Urothelium cell line (cell line): ENCODE measurements around the gene C16orf92.
A peak's percentile ranks its signal among the peaks of the same experiment; 100 is the strongest.
"Not testable (repeated sequence)": the region's sequence is repeated elsewhere in the genome, so short reads cannot be mapped to it uniquely, and the experiment has no call there.

ENCODE experiments used
- DNase-seq: peaks from one replicate; pipeline ENCODE4 v3.0.0; 2011; ENCODE audit warnings: low spot score, mixed read lengths
- FAIRE-seq: peaks from 2 replicates; lab custom pipeline; 2011; peaks lifted over from hg19 to GRCh38; lab: Jason Lieb, UNC

C16orf92 gene

DNA sequence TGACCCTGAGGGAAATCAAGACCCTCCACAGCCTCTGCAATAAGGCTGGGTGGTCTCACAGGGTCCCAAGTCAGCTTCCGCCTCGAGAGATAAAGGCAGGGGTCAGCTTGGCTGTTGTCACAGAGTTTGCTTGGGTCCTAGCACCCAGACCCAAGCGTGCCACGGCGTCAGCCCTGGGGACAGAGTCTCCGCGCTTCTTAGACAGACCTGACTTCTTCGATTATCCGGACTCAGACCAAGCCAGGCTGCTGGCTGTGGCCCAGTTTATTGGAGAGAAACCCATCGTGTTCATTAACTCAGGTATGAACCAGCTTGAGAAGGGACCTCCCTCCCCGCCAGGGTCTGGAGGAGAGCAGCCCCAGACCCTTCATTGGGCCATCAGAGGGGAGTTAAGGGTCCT, 588 bp downstream of the C16orf92 start:
- no peak for FAIRE-seq

GRCh38 chr16:30024451-30024850, 1.5 kb downstream of the C16orf92 start:
- FAIRE-seq (no peak), DNase-seq (no peak)

More for the DNA sequence above, 588 bp downstream of the C16orf92 start:
- DNase-seq = no peak

DNA sequence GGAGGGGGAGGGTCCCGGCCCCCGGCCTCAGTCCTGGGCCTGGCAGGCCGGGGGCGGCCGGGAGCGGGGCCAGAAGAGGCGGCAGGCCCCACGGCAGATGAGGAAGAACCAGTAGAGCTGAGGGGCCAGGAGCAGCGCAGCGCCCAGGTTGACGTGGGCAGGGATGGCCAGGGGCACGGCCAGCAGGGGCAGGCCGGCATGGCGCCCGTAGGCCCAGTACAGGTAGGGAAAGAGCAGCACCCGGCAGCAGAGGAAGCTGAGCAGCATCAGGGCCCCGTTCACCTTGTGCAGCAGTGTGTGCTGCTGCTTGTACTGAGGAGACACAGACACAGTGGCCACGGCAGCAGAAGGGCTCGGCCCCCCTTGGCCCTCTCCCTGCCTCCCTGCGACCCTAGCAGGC, 2.2 kb downstream of the C16orf92 start:
- no peak for DNase-seq
- no peak for FAIRE-seq

- DNase-seq = no peak
- FAIRE-seq = no peak
Observed at GRCh38 chr16:30025574-30025973, 2.6 kb downstream of the C16orf92 start.

DNA sequence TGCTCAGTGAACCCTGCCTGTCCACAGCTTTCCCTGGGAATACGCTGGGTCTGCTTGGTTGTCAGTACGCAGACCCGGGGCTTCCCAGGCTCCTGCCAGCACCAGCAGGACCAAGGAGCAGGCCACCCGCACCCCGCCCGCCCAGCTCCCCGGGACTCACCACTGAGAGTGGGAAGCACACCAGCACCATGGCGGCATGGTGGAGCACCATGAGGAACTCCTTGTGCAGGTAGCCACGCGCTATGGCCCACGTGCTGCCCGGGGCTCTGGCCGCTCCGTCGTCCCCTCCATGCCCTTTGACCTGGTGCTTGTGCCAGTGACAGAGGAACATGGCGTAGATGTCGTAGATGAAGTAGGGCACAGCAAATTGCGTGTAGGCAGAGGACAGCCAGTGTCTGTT, 3.5 kb downstream of the C16orf92 start:
- no peak for FAIRE-seq
- DNase-seq = no peak

DNA sequence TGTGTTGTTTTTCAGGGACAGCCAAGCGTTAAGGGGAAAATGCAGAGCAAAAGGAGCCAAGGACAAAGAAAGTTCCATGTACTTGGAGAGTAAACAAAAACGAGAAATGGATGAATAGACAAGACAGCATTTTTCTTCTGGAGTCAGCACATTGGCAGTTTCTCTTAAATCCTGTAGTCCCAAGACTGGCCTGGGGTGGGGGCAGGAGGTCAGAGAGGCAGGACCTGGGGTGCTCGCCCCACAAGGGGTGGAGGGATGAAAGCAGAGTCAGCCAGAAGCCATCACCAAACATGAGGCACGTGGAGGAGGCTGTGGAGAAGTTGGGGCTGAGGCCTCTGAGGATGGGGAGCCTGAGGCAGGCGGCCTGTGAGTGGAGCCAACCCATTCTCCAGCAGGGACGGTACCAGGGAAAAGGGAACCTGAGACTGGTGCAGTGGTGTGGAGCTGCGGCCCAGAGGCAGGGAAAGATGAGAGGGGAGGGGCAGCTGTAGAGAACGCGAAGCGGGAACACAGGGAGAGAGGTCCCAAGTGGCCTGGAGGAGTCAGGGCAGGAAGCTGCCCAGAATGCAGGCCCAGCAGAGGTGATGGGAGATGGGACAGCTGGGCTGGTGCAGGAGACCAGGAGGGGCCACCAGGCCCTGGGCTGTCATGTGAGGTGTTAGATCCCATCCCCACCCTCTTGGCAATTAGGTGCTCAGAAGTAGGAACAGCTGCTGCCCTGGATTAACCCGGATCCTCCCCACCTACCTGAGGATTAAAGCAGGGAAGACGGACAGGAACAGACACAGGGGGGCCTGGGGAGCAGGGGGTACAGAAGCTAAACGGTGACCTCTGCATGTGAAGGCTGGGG, 4.8 kb downstream of the C16orf92 start:
- FAIRE-seq (no peak), DNase-seq (no peak)

GRCh38 chr16:30028438-30029076, 5.6 kb downstream of the C16orf92 start:
- no peak for DNase-seq

GRCh38 chr16:30030011-30030685, 7.2 kb downstream of the C16orf92 start:
- FAIRE-seq = no peak
- DNase-seq = no peak

More at GRCh38 chr16:30028438-30029076, 5.6 kb downstream of the C16orf92 start:
- FAIRE-seq = no peak

DNA sequence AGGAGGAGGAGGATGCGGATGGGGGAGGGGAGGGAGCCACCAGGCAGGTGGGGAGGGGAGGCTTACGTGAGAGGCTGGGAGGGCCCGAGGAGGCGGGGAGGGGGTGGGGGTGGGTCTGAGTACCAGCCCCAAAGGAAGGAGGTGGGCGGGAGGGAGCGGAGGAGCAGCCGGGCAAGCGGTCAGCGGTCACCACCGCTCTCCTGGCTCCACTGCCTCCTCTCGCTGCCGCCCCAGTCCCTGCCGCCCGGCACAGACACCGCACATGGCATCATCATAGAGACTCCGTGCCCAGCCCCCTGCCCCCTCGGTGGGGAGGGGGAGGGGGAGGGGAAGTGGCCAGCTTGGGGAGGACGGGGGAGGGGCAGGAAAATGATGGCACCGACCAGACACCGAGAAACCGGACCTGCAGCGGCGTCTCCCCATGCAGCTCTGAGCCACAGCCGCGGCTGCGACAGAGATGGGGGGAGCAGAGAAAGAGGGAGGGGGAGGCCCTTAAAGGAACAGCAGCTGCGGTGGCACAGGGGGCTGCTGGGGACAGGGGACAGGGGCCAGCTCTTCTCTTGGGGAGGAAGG, 7.9 kb downstream of the C16orf92 start, which contains the start of gene TLCD3B:
Gene TLCD3B, minus strand, starts transcription at position 431 of the 573 bp plus-strand sequence. CDS start 744 bp downstream, outside the sequence.
- no peak for FAIRE-seq
- no peak for DNase-seq

DNA sequence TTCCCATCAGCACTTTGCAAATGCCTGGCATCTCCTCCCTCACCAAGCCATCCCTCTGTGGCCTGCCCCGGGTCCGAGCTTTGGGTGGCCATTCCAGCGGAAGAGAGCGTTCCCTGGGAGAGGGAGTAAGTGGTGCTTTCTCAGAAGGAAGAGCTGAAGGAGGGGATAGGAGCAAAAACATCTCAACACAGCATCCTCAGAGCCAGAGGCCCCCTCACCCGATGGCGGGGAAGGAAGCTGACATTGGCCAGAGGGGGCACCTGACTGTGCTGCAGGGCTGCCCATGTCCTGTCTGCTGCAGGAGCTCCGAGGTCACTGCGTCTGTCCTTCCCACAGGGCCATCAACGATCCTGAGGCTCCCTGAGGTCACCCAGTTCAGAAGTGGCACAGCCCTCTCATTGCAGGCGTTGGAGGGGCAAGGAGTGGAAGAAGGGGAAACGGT, 8.5 kb downstream of the C16orf92 start:
- FAIRE-seq (no peak), DNase-seq (no peak)

GRCh38 chr16:30032083-30032819, 9.3 kb downstream of the C16orf92 start:
- no peak for FAIRE-seq
- DNase-seq = peak; percentile 63

- DNase-seq (no peak), FAIRE-seq (no peak)
Observed at GRCh38 chr16:30033270-30033669, 10.3 kb downstream of the C16orf92 start.

- no peak for FAIRE-seq
- no peak for DNase-seq
Observed at GRCh38 chr16:30040221-30040620, 17.2 kb downstream of the C16orf92 start.

DNA sequence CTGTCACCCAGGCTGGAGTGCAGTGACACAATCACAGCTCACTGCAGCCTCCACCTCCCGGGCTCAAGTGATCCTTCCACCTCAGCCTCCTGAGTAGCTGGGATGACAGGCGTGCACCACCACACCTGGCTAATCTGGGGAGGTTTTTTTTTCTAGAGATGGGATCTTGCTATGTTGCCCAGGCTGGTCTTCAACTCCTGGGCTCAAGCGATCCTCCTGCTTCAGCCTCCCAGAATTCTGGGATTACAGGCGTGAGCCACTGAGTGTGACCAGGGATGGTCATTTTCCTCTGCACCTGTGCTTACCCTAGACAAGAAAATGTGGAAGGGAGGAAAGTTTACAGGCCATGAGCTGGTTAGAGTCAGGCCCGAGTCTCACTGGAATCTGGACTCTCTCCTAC, 17.7 kb downstream of the C16orf92 start:
- DNase-seq, FAIRE-seq: not testable (repeated sequence)

DNA sequence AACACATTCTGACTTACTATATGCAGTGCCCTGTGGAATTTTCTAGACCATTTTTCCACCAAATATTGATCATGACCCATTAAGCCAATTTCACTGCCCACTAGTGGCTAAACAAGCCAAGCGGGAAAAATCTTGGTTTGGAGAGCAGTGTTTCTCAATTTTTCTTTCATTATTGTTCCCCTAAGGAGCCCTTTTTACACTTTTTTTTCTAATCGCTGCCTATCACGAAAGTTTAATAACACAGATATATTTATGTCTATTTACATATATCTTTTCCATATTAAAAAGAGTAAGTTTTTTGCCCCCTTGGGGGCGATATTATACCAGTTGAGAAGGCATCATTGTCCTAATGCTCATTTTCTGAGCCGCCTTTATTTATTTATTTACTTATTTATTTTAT, 18.8 kb downstream of the C16orf92 start:
- no peak for DNase-seq
- no peak for FAIRE-seq

GRCh38 chr16:30046178-30046577, 23.2 kb downstream of the C16orf92 start:
- no peak for DNase-seq
- FAIRE-seq = no peak

- FAIRE-seq = no peak
- no peak for DNase-seq
Observed at GRCh38 chr16:30046588-30046987, 23.6 kb downstream of the C16orf92 start.

- DNase-seq = no peak
- FAIRE-seq = no peak
Observed at GRCh38 chr16:30049871-30050270, 26.9 kb downstream of the C16orf92 start.

DNA sequence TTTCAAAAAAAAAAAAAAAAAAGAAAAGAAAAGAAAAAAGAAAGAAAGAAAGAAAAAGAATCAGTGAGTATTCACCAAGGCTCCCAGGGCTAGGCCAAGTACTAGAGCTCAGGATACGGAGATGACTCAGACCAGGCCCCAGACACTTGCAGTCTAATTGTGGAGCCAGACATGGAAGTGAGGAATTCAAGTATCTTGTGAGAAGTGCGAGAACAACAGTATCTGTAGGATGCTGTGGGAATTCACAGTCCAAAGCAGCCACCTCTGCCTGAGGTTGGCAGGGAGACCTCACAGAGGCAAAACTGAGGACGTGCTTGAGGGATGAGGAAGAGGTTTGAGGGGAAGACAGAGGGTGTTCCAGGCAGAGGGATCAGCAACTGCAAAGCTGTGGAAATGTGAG, 28.5 kb downstream of the C16orf92 start:
- peak; percentile 42 for DNase-seq
- FAIRE-seq = no peak

GRCh38 chr16:30052671-30053372, 29.8 kb downstream of the C16orf92 start:
- peak; percentile 89 for DNase-seq
- FAIRE-seq = no peak
